GM18517 (cell line): ENCODE measurements around the gene ERFE.

Experiments used
- ATAC-seq: cut with Tn5 transposase; IDR thresholded peaks from one replicate; pipeline ENCODE4 v1.9.1; 2021; ENCODE audit warnings: mild to moderate bottlenecking, moderate library complexity; ENCODE audit not compliant: unreplicated experiment

The ERFE gene

DNA sequence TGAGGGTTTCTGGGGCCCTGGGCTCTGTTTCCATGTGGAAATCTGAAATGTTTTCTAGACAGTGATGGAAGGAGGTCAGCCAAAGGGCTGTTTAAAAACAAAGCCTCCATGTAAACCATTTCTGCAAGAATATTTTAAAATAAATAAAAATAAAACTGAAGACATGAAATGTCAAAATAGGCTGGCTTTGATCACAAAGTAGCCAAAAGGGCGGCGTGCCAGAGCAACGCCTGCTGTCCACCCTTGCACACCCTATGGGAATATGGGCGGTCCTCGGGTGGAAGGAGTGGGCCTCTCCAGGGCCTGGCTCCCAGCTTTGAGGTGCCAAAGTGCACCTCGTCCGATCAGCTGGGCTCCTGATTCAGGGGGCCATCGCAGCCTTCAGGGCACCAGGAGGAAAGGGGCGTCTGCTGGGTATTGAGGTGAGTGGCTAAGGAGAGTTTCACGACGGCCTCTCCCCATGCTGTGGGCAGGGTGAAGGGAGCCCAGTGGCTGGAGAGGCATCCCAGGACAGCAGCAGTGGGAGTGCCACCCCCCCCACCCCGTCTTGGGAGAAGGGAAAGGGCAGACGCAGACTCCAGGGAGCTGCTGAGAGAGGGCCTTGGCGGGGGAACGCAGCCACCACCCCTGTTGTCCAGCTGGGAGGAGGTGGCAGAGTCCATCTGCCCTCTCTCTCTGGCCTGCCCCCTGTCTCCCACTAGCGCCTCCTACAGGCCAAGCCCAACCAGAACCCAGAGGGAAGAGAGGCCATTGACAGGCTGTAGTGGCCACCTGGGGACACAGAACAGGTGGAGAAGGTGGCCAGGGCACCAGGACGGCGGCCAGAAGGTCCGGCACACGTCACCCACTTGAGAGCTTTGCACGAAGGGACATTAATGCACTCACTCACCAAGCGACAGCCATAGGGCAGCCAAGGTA is 5.7 kb upstream of the ERFE start:
- ATAC-seq, result no peak

DNA sequence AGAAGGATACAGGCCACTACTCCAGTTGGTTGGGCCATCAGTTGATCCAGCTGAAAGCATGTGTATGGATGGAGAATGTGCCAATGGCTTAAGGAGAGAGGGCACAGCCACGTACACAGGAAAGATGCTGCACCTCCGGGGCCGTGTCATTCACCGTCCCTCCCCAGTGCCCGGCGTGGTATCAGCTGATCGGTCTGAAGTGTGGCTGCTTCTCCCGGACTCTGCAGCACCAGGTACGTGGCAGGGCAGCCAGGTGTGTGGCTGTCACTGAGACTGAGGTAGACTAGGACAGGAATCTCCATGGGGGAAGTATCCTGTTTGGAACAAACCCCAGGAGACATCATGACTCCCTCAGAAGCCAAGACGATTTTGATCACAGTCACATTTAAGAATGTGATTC is 4.2 kb upstream of the ERFE start:
- ATAC-seq, result no peak

DNA sequence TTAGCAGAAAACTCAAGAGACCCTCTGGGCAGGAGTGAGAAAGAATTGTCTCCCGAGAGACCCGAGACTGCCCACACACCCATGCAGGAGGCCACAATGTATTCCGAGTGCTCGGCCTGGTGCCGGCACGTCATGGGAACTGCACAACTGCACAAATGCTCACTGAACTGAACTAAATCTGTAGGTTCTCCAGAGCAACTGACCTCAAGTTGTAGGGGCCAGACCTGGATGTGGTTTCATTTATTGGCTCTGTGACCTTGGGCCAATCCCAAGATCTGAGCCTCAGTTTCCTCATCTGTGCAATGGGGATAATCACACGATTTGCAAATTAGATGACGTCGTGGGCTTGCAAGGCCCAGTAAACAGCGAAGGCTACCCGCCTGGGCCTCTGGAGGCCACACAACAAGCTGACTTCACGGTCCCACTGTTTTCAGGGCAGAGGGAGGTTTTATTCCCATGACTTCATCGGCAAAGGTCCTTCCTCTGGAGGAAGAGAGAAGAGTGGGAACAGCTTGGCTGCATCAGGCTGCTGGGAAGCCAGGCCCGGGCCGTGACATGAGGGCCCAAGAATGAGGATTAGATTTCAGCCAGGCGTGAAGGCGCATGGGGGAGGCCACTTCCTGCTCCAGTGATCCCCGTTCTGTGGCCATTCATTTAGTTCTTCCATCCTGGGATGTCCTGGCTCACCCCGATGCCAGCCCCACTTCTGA is 3.6 kb upstream of the ERFE start:
- no peak for ATAC-seq

DNA sequence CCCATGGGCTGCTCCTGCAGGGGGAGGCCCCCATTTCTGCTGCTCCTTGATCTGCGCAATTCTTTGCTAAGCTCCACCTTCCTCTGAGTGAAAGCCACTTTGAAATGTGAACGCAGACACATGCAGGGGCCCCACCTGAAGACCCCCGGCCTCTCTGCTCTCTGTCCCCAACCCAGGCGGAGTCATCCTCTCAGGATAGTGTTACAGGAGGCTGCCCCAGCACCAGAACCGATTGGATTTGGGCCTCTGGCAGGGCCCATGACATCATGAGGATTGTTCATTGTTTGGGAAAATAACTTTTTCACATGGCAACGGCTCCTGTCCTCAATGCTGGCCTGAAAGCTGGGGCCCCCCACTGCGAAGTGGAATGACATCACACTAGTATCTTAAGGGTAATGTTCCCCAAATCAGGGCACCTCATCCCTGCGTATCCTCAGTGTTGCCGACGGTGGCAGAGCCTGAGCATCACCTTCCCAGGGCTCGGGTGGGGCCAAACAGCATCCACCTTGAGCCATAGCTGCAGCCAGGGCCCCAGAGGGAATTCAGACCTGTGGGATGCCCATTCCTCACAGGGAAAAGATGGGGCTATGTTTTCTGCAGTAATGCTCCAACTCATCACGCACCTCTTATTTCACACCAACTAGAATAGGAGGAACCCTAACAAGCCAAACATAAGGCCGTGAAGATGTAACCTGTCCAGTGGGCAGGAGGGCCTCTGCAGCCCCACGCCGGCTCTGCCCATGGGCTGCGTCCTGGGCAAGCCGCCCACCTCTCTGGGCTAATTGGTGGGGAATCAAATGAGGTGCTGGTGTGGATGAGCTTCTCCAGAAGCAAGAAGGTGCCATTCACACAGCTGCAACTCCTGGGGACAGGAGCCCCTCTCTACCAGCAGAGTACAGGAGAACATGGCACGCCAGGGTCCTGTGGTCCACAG is 2.7 kb upstream of the ERFE start:
- no peak for ATAC-seq

DNA sequence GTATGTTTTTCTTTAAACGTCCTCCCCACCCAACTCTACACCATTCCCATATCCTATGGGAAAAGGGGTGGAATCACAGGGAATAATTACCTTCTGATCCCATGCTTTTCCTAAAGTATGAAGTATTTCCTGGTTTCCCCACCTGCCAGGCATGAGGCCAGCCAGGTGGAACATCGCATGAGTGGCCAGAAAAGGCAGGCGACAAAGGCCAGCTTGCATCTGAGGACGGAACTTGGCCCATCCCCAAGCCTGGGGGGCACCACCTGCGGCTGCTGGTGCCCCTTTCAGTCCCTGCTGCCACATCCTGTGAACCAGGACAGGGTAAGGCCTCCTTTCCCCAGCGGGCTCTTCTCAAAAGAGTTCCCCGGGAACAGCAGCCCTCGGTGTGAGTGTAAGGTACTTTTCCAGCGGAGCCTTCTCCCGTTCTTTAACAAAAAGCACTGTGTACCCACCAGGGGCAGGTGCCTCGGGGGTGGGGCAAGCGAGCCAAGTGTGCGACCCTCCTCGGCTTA is 1.2 kb upstream of the ERFE start:
- ATAC-seq, result no peak

DNA sequence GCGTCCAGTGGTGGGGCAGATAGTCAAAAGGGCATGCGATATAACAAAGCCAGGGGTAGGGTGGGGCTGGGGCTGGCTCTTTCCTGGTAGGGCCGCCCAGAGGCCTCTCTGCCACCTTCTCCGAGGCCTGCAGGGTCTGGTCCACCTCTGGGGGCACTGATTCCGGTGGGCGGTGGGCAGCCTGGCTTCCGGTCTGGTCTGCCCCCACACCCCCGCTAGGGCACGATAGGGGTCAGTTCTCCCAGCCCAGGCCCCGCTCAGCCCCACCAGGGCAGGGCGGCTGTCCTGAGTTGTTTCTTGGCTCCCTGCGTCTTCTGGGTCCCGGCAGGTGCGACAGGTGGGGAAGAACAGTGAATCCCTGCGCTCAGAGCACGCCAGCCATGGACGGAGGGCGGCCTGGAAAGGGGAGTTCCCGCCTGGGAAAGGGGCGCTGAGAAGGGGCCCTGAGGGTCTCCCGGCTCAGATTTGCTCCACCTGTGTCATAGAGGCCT is 707 bp upstream of the ERFE start:
- no peak for ATAC-seq

DNA sequence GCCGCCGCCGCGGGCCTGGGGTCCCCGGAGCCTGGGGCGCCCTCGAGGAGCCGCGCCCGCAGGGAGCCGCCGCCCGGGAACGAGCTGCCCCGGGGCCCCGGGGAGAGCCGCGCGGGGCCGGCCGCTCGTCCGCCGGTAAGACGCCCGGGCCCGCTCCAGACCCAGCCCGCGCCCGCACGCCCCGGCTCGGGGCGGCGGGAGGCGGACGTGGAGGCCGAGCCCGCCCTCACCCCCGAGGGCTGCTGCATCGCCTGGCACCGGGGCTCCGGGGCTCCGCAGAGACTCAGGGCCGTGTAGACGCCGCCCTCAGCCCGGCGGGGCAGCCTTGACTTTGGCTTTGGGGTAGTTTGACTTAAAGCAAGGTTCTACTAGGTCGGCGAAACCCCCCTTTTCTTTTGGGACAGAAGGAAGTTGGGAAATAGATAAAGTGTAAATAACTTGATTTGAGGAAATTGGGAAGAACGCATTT is 335 bp downstream of the ERFE start:
- no peak for ATAC-seq

DNA sequence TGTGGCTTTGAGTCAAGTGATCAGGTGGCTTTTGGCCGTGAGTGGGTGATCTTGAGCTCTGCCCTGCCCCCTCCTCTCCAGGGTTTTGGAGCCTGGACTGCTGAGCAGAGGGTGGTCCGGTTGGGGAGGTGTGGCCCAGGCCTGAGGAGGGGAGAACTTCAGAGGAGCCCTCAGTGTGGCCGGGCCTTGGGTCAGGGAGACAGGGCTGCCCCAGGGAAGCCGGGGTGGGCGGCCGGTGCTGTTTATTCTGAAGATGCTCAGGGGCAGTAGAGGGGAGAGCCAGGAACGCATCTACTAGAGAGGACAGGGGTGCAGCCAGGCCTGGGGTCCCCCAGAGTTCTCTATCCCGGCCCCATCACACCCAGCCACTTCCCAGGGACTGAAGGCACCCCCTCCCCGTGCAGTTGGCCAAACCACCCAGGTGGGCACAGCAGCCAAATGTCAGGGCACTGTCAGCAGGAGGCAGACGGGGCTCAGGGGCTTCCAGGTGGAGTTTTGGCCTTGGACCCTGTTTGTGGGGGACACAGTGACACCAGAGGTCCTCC is 963 bp downstream of the ERFE start:
- ATAC-seq, result no peak

DNA sequence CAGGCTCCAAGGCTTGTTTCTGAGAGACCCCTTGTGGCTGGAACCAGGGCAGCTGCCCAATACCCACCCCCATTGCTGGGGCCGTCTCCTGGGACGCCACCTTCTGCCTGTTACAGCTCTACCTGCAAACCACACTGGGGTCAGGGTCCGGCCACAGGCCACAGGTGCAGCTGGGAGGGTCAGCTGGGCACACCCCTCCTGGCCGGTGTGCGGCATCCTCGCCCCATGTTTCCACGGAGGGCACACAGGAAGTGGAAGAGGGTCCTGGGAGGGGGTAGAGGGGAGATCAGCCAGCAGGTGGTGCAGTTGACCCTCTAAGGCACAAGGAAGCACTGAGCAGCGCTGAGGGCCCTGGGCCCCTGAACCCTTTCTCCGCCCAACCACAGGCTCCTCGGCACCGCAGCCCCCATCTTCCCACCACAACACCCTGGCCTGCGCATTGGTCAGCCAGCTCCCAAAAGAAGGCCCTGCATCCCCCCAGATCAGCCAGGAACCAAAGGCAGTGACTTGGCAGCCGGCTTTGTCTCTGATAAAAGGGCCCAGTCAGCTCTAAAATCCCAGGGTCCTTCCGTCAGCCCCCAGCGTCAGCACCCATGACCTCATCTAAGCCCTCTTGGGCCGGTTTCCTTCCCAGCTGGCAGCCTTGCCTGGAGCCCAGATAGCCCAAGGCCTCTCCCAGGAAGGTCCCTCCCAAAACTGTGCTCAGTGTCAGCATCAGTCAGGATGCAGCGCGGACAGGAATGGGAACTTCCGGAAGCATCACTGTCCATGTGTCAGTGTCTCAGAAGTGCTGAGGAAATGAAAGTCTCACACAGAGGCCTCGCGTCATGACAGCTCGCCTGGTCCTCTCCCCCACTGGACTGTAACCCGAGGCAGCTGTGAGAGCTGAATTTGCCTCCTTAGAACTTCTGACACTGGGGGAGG is 1.7 kb downstream of the ERFE start:
- ATAC-seq, result no peak

DNA sequence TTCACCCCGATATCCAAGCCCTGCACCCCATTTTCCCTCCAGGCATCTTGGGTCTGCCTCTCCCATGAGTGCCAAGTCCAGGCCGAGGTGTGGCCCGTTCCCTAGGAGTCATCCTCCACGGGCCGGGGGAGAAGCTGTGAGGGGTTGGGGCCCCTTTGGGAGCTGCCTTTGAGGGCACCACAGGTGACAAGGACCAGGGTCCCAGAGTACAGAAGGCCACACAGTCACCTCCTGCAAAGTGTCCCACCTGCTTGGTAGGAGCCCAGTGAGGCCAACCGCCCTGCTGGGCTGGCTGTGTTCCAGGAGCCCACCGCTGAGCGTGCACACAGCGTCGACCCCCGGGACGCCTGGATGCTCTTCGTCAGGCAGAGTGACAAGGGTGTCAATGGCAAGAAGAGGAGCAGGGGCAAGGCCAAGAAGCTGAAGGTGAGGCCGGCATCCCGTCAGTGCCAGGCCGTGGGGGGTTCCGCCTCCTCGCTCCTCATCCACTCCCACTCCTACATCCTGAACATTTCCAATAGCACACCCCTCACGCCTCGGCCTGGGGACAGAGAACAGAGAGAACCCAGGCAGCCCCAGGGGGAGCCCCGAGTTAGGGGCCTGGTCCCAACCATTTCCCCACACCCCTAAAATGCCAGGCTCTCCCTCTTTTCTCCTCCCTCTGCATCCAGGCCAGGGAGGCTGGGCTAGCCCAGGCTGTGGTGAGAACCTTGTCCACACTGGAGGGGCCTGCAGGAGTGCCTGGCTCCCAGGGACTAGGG is 2.7 kb downstream of the ERFE start:
- ATAC-seq, result no peak

DNA sequence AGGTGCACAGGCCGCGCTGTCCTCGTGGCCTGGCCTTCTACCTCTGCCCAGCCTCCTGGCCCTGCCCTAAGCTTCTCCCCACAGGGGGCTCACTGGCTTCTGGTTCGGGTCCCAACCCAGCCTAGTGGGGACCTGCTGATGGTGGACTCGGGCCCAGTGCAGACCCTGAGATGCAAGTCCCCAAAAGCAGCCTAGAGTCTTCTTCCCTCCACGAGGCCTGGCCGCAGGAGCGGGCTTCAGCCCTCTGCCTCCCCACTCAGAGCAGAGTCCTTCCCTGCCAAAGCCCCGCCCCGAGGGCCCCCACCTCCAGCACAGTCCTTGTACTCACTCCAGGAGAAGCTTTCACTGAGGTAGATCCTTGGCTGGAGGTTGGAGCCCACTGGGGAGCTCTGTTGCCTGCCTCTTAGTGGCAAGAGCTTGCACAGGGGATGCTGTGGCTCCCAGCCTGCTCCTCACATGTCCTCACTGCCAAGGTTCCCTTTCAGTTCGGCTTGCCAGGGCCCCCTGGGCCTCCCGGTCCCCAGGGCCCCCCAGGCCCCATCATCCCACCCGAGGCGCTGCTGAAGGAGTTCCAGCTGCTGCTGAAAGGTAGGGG is 3.6 kb downstream of the ERFE start:
- no peak for ATAC-seq

DNA sequence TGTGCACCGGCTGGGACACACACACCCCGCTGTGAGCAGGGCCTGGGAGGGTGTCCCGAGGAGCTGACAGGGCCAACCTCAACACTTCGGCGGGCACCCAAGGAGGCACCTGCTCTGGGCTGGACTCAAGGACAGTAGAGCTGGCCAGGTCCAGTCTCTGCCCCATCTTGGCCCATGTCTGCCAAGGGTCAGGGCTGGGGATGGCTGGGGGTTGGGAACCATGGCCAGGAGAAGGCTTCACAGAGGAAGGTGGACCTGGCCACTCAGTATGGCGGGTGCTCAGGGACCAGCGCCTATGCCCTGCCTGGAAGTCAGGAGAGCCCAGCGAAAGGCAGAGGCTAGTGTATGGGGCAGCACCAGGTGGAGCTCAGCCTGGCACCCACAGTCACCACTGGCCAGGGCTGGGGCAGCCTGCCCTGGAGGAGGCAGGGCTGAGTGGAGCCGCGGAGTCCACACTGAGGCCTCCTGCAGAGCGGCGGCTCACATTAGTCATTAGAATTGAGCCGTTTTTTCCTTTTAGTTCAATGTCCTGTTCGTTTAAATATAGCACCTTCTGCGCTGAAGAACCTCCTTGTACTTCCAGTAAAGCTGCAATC is 4.2 kb downstream of the ERFE start:
- no peak for ATAC-seq

DNA sequence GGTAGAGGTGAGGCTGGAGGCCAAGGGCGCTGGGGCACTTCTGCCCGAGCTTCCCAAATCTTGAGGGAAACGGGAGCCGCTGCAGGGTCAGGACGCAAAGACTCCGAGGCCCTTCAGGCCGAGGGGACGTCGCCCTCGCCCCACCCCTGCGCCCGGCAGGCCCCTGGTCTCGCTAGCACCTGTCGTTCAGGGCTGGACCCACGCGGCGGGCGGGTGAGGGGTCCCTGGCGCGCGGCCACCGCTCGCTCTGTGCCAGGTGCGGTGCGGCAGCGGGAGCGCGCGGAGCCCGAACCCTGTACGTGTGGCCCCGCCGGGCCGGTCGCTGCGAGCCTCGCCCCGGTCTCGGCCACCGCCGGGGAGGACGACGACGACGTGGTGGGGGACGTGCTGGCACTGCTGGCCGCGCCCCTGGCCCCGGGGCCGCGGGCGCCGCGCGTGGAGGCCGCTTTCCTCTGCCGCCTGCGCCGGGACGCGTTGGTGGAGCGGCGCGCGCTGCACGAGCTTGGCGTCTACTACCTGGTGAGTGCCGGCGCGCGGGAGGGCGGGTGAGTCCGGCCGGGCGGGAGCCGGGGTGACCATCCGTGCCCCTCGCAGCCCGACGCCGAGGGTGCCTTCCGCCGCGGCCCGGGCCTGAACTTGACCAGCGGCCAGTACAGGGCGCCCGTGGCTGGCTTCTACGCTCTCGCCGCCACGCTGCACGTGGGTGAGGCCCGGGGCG is 4.9 kb downstream of the ERFE start:
- ATAC-seq, result no peak

DNA sequence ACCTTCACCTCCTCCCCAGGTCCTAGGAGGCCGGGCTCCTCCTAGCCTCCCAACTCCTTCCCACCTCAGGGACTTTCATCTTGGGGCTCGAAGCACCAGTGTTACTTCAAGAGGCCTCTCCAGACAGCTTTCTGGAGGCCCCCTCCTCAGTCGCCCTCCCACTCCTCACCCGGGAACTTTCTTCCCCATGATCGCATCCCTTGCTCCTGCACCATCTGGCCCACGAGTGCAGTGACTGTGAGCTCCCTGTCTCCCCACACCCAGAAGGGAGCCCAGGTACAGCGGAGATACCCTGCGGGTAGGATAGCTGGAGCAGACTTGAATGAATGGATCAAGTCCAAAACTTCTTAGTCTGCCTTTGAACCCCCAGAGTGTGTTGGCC is 6.1 kb downstream of the ERFE start:
- no peak for ATAC-seq

DNA sequence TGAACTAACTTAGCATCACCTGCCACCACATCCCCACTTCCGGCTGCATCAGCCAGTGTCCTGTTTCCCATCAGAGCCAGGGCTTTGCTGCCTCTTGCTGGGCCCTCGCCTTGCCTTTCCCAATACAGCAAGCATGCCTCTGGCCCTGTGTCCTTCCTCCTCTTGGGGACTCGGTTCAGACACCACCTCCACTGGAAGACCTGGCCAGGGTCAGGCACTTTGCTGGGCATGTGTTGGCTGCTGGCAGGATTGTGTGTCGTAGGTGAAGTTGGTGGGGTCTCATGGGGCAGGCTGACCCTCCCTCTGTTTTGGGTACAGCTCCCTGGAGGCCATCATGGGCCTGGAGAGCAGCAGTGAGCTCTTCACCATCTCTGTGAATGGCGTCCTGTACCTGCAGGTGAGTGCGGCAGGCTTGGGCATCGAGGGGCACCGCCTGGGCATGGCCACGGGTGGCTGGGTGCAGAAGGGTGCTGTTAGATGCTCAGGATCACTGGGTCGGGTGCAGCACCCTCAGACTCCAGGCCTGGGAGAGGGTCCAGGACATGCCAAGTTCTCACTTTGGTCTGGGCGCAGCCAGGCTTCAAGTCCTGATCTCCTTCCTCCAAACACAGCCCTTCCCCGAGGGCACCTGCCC is 6.6 kb downstream of the ERFE start:
- ATAC-seq, result no peak

DNA sequence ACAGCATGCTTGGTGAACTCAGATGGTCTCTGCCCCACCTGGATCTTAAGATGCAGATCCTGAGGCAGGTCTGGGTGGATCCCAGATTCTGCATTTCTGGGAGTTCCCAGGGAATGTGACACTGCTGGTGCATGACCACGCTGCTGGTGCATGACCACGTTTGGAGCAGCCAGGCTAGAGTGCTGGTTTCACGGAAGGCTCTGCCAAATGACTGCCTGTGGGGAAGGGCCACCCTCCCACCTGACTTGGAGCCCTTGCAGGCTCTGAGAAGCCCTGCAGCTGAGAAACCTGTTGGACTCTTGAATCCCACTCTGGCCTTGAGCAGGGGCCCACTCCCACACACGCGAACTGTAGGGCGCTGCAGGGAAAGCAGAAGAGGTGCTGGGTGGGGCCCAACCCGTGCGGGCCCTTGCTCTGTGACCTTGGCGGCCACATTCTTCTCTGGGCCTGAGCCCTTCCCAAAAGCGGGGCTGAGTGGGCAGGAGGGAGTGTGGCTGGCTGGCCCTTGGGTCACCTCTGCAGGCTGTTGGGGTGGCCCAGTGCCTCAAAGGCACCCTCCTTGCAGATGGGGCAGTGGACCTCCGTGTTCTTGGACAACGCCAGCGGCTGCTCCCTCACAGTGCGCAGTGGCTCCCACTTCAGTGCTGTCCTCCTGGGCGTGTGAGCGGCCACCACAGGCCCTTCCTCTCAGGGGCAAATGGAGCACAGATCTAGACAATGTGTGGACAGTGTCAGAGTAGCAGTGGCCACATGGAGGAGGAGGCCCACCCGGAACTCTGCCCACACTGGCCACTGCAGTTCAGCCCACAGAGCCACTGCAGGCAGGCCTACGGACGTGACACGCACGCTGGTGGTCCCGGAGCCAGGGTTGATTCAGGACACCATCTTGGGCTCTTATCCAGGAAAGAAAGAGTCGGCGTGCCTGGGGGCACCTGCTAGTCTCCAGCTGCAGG is 7.9 kb downstream of the ERFE start:
- no peak for ATAC-seq
